Measurements from ENCODE around the gene CPB1.

CPB1 gene

DNA sequence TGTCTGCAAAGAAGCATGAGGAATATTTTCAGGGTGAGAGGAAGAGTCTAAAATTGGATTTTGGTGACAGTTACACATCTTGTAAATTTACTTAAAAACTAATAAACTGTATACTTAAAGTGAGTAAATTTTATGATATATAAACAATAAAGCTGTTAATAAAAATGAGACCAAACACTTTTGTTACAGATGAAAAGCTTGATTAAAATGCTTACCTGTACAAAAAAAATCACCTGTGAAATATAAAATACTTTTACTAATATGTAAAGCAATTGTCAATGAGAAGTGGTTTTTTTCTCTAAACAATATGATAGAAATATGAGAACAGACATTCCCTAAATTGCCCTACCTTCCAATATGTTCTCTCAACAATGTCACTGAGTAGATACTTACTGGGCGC lies 27.2 kb upstream of the CPB1 start:
- no peak for DNase-seq

DNA sequence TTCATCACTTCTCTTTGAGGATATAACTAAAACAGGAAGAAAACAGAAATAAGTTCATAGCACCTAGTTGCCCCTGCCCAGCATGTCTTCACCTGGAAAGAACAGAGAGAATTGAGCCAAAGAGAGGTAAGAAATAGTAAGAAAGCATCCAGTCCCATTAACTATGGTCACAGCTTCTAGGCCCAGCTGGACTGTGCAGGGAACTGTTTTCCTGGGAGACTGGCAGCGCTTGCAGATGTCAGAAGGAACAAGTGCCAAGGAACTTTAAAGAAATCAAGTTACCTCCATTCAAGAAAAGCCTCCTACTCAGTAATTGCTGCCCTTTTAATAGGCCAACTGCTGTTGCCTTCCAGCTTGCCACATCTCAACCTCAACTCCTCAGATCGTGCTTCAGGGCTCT lies 17.8 kb upstream of the CPB1 start:
- TF ChIP-seq, protein P1, sequence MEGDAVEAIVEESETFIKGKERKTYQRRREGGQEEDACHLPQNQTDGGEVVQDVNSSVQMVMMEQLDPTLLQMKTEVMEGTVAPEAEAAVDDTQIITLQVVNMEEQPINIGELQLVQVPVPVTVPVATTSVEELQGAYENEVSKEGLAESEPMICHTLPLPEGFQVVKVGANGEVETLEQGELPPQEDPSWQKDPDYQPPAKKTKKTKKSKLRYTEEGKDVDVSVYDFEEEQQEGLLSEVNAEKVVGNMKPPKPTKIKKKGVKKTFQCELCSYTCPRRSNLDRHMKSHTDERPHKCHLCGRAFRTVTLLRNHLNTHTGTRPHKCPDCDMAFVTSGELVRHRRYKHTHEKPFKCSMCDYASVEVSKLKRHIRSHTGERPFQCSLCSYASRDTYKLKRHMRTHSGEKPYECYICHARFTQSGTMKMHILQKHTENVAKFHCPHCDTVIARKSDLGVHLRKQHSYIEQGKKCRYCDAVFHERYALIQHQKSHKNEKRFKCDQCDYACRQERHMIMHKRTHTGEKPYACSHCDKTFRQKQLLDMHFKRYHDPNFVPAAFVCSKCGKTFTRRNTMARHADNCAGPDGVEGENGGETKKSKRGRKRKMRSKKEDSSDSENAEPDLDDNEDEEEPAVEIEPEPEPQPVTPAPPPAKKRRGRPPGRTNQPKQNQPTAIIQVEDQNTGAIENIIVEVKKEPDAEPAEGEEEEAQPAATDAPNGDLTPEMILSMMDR (IDR thresholded peaks at IDR 0.05): no peak
- Histone ChIP-seq H3K27me3 (peaks cover 0 to 6% of the 10 kb centered on the region in 2 donors), H3K27ac (no peak overlapping the region), H3K4me3 (no peak overlapping the region), H3K36me3 (no peaks in the 10 kb centered on the region), H3K9me3 (no peaks in the 10 kb centered on the region), H3K4me1 (no peaks in the 10 kb centered on the region)
- no peak for DNase-seq
- intact Hi-C loops (cut with DNase I; ENCODE audit: low total_unique reads): no loop called here

More for the DNA sequence above, 27.2 kb upstream of the CPB1 start:
- Histone ChIP-seq H3K4me1 (no peaks in the 10 kb centered on the region), H3K36me3 (no peaks in the 10 kb centered on the region), H3K27me3 (no peaks in the 10 kb centered on the region), H3K4me3 (no peak overlapping the region), H3K27ac (no peak overlapping the region), H3K9me3 (no peaks in the 10 kb centered on the region)
- intact Hi-C loops (cut with DNase I; ENCODE audit: low total_unique reads): no loop called here
- TF ChIP-seq, protein P1 (IDR thresholded peaks at IDR 0.05): no peak

DNA sequence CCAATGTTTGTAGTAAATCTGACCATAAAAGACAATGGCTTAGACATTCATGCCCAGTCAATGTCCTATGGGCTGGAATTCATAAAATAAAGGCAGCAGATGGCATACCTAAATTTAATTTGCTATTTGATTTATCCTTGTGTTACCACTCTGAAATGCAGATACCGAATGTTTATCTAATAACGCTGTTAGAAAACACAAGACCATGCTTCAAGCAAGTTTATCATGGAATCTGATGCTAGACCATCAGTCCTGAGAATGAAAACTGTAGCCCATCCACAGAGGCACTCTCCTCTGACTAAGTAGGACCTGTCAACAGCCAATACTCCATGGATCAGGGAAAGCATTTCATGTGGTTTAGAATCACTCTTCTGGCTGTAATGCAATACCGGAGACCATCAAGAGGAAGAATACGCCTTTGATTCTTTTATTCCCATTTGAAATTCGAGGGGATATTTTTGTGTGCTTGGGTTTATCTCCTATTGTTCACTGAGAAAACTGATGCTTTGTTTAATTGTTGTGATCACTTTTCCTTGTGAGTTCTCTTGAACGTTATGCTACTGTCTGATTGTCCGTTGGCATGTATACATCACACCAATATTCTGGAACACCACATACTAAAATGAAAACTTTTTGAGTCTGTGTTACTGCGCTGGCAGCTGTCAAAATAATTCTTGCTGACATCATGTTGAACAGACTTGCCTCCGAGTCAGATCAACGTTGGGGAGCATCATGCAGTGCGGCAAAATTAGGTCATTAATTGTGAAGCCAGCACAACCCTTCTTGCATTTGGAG lies 12.1 kb upstream of the CPB1 start:
- Histone ChIP-seq H3K9me3 (no peaks in the 10 kb centered on the region), H3K4me1 (no peaks in the 10 kb centered on the region), H3K4me3 (no peak overlapping the region), H3K36me3 (no peaks in the 10 kb centered on the region), H3K27me3 (peaks cover 0 to 3% of the 10 kb centered on the region in 2 donors), H3K27ac (no peak overlapping the region)
- TF ChIP-seq, protein P1 (IDR thresholded peaks at IDR 0.05): no peak
- intact Hi-C loops (cut with DNase I; ENCODE audit: low total_unique reads): no loop called here
- DNase-seq: no peak

DNA sequence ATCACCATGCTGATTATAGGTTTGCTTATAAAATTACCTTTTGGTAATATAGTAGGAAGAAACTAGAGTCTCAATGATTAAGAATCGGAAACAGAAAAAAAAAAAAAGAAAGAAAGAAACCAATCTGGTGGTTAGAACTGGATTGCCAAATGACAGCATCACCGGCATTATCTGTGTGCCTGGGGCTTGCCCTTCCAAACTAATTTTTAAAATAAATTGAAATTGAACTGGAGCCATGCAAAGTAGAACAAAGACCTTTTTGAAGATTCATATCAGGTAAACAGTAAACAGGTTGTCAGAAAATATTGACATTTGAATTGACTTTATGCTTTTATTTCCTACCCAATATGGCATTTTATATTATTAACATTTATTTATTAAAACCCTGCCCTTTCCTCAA lies 11.2 kb upstream of the CPB1 start:
- Histone ChIP-seq H3K4me3 (no peak overlapping the region), H3K27ac (no peak overlapping the region), H3K36me3 (no peaks in the 10 kb centered on the region), H3K27me3 (peaks cover 0 to 3% of the 10 kb centered on the region in 2 donors), H3K9me3 (no peaks in the 10 kb centered on the region), H3K4me1 (no peaks in the 10 kb centered on the region)
- no peak for DNase-seq
- intact Hi-C loops (cut with DNase I; ENCODE audit: low total_unique reads): no loop called here
- TF ChIP-seq, protein P1 (IDR thresholded peaks at IDR 0.05): no peak

DNA sequence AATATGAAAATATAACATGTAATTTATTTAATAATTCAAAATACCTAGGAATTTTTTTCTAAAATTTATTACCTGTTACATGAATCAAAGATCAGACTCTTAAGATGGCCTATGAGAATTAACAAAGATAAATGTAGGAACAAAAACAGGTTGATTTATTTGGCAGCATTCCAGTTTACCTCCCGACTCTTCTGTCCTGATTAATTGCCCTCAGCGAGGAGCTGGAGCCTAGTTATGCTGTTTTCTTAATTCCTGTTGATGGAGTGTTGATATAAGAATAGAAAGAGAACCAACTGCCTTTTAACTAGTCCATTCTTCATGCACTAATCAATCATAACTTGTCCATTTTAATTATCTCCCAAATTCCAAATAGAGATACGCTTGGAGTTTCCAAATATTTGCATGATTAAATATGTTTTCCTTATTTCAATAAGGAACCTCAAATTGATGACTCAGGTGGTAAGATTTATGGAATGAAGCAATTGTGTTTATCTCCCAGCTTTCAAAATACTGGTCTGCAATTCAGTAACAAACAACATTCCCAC lies 10.6 kb upstream of the CPB1 start:
- TF ChIP-seq, protein P1 (IDR thresholded peaks at IDR 0.05): no peak
- H3K27me3 ChIP-seq: peaks cover 0 to 3% of the 10 kb centered on the region in 2 donors
- H3K27ac ChIP-seq: no peak overlapping the region
- H3K9me3 ChIP-seq: no peaks in the 10 kb centered on the region
- H3K4me1 ChIP-seq: no peaks in the 10 kb centered on the region
- intact Hi-C loops (cut with DNase I; ENCODE audit: low total_unique reads): no loop called here
- DNase-seq: no peak
- H3K36me3 ChIP-seq: no peaks in the 10 kb centered on the region
- no peak overlapping the region for H3K4me3 ChIP-seq

Measured in tibial artery (tissue), 4 donors.